GM18868 (cell line): Measurements from ENCODE around the gene MIAT.
"Not testable (repeated sequence)": the region's sequence is repeated elsewhere in the genome, so short reads cannot be mapped to it uniquely, and the experiment has no call there.

Source experiments
- ATAC-seq: cut with Tn5 transposase; IDR thresholded peaks from one replicate; pipeline ENCODE4 v1.9.1; 2021; ENCODE audit warnings: mild to moderate bottlenecking, moderate library complexity; ENCODE audit not compliant: unreplicated experiment

The MIAT gene

DNA sequence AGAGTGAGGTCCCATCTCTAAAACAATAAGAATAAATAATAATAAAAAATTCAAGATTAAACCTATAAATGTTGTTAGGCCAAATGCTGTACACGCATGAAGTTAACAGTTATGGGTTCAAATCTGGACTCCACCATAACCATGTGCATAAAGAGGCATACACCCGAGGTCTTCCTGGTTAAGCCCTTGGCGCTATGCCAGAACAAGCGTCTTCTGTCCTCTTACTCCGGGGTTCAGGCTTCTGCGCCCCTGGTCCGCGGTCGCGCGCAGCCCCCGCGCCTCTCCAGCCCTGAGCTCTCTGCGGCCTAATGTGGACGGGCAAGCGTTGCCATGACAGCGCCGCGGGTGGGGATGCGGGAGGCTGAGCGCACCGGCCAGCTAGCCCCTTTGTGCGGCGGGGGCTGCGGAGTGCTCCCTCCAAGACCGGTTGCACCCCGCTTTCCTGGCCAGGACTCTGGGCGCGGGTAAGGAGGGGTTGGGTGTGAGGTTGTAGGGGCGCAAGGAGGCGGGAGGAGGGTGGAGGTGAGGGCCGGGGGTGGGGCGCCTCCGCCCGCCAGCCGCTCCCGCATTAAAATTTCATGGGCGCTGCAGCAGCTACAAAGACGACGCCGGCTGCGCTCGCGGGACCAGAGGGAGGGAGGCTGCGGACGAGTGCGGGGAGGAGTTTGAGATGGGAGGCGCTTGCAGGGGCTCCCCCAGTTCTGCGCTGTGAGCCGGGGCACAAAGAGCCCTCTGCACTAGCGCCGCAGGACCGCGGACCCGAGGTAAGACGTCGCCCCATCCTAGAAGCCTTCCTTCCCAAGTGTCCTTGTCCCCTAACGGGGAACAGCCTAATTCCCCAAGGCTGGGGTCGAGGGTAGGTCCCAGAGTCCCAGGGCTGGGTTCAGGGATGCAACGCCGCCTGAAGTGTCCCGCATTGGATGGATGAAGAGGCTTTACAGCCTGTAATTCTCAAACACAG is at the start of gene MIAT:
Gene MIAT (plus strand): TSS at position 698 of the 961 bp plus-strand sequence.
- peak; percentile 62 for ATAC-seq

DNA sequence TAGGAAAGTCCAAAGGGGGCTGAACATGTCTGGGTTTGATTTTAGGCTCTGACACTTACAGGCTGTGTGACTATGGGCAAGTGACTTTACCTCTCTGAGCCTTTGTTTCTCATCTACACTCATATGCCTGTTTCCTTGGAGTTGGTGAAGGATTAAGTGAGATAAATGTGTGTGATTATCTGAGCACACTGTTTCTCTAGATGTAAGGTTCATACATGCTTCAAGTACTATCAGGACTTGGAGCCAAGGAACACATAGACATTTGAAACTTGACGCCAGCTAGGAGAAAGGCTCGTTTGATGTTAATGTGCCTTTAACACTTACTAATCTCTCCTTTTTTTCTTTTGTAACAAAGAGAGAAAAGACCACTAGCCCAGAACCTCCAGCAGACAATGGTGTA is 49.3 kb upstream of the MIAT start:
- no peak for ATAC-seq

GRCh38 chr22:26609287-26609686 is 48.1 kb upstream of the MIAT start:
- no peak for ATAC-seq

DNA sequence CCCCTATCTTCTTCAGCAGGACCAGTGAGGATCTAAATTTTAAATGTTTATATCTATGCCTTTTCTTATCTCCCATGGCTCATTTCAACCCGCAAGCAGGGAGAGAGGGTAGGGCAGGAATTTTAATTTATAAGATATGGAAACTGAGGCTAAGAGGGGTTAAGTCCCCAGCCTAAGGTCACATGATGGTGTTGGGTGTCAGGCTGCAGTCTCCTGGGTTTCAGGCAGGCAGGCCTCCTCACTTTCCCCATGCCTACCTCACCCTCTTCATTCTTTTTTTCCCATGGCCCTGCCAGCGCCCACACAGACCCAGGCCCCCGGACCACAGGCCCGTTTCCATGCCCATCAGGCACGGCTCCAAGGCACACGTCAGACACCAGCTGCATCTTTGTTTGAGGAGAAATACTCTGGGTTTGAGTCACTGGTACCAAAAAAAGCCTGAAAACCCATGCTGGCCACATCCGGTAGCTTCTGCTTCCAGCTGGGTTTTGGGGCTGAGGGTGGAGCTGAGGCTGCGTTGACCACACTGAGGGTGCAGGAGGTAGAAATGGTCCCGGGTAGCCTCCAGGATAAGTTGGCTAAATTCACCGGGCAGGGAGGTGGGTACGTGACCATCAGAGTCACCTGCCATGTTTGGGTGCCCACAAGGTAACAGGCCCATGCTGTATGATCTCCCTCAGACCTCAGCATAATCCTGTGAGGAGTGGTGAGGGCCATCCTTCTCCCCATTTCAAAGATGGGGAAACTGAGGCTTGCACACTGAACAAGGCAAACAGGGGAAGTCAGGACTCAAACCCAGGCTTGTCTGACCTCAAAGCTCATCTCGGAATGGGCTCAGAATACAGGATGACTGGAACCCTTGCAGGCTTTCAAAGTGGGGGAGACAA is 47.1 kb upstream of the MIAT start:
- peak; percentile 80 for ATAC-seq

DNA sequence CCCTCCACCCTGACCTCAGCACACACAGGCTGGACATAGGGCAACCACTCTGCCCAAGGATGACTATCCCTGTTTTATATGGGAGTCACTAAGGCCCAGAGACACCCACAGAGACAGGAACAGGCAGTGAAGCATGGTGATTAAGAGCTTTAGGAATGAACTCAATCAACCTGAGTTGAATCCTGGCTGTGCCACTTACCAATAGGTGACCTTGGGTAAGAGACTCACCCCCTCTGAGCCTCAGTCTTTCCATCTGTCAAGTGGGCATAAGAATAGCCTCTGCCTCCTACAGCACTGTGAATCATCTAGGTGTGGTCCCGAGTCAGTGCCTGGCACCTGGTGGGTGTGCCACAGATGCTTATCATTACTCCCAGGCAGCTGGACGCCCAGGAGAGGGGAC is 46.4 kb upstream of the MIAT start:
- no peak for ATAC-seq

GRCh38 chr22:26612652-26613051 is 44.7 kb upstream of the MIAT start:
- ATAC-seq: no peak

DNA sequence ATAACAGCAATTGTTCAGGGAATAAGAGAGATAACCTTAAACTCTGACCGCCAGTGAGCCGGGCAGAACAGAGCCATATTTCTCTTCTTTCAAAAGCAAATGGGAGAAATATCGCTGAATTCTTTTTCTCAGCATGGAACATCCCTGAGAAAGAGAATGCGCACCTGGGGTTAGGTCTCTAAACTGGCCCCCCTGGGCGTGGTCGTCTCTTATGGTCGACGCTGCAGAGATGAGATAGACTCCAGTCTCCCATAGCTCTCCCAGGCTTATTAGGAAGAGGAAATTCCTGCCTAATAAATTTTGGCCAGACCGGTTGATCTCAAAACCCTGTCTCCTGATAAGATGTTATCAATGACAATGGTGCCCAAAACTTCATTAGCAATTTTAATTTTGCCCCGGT is 43.6 kb upstream of the MIAT start:
- ATAC-seq: not testable (repeated sequence)

- ATAC-seq: no peak
Measured at GRCh38 chr22:26614322-26614721, 43.1 kb upstream of the MIAT start.

GRCh38 chr22:26615149-26615548 is 42.2 kb upstream of the MIAT start:
- no peak for ATAC-seq

GRCh38 chr22:26615830-26616435 is 41.5 kb upstream of the MIAT start:
- no peak for ATAC-seq

GRCh38 chr22:26616650-26617049 is 40.7 kb upstream of the MIAT start:
- no peak for ATAC-seq

GRCh38 chr22:26617271-26618199 is 39.9 kb upstream of the MIAT start, which contains the start of gene CRYBB1:
Gene CRYBB1, minus strand, starts transcription at chr22:26618027. Its CDS starts 1,708 bp downstream, at chr22:26616319.
- no peak for ATAC-seq

DNA sequence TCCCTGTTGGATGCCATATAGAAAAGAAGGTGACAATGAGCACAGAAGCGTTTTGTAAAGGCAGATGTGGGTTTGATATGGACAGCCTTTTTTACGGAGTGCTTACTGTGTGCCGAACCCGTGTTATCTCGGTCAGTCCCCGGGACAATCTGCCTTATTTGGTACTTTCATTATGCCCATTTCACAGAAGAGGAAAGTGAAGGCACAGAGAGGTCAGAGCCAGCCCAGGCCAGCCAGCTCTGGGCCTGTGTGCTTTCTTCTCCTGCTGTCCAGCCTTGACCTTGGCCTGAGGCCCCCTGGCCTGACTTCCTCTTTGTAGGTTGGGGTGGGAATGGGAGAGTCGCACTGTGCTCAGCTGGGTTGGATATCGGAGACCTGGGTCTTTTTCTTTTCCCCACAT is 38.9 kb upstream of the MIAT start:
- no peak for ATAC-seq

DNA sequence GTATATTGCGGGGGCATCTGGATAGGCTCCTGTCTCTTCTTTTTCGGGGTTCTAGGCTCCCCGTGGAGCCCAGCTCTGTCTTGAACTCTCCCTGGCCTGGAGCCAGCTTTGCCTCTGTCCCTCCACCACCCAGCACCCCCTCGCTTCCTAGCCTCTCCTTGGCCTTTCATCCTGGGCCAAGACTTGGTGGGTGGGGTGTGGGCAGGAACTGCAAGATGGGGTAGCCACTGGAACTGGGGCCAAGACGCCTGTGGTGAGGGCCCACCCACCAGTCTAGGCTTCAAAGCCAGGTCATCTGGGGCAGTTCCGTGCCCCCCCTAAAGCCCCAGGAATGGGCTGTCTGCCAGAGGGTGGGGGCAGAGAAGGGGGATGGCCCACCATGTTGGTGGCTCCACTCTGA is 37.9 kb upstream of the MIAT start:
- ATAC-seq: no peak

GRCh38 chr22:26620197-26620596 is 37.2 kb upstream of the MIAT start:
- no peak for ATAC-seq

DNA sequence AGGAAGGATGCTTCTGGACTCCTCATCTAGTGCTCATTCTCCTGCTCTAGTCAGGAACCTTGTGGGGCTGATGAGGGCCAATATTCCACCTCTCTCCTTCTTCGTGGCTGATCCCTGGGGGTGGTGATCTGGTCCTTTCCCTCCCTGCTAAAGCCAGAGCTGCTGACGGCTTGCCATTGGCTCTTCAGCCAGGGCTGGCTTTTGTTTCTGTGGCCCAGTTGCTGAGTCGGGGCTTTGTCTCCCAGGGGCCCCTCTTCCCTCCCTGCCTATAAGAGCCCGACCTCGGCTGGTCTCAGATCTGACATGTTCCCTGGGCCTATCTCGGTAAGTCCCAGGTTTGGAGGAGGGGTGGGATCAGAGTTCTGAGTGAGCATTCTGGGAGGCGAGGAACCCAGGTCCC is 35.7 kb upstream of the MIAT start, which contains the start of gene CRYBA4:
Gene CRYBA4 (plus strand): TSS at position 301 of the 400 bp plus-strand sequence. CDS start 634 bp downstream, outside the sequence.
- ATAC-seq: no peak

DNA sequence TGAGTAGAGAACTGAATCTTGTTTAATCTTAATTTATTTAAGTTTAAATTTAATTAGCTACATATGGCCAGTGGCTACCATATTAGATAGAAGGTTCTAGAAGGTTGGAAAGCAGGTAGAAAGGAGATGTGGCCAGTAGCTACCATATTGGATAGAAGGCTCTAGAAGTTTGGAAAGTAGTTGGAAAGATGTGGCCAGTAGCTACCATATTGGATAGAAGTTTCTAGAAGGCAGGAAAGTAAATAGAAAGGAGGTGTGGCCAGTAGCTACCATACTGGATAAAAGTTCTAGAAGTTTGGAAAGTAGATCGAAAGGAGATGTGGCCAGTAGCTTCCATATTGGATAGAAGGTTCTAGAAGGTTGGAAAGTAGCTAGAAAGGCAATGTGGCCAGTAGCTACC is 33.4 kb upstream of the MIAT start:
- ATAC-seq: no peak

DNA sequence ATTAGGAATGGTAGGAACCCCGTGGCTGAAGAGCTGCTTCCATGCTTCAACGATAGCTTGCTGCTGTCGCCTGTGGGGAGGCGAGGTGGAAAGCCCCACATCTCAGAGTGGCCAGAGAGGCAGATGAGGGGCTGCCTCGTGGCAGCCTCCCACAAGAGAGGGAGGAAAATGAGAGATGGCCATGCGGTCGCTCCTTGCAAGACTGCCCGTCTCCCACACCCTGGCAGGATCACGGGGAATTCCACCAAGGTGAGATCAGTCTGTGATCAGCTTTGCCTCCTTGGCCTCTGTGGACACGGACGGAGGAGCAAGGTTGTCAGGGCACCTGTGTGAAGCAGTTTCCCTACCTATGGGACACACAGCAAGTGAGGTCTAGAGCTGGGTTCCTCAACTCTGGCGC is 32.6 kb upstream of the MIAT start:
- no peak for ATAC-seq

DNA sequence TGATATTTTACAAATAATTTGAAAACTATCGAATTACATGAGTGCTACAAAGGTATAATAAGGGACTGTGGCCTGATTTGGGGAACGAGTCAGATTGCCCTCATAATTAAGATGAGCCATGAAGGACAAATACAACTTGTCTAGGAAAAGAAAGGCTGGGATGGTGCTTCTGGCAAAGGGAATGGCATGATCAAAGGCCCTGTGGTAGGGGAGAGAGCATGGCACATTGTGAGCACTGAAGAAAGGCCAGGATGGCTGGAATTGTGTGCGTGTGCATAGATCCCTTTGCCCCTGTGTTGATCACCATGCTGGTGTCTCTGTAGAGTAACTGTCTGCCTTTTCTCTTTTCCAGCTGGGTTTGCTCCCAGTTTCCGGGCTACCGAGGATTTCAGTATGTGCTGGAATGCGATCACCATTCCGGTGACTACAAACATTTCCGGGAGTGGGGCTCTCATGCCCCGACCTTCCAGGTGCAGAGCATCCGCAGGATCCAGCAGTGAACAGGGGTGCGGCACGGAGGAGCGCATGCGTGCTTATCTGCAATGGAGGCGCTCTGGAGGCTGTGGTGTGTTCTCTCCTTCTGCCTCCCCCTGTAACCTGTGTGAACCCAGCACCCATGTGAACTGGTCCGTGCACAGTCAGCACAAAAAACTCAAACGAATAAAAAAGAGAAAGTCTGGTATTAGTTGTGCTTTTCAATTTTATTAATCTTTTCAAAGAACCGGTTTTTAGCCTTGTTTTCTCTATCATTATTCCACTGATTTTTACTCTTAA is 27.2 kb upstream of the MIAT start:
- ATAC-seq: no peak
